ENCODE data around the gene GNB5.

DNA sequence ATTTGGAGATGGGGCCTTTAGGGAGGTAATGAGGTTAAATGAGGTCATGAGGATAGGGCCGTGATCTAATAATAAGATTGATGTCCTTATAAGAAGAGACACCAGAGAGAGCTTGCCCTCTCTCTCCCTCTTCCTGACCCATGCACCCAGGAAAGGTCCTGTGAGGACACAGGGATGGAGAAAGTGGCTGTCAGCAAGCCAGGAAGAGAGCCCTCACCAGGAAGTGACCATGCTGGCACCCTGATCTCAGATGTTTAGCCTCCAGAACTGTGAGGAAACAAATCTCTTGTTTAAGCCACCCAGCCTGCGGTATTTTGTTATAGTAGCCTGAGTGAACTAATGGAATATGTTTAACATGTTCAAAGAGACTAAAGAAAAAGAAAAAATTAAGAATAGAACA lies 15.3 kb upstream of the GNB5 start:
- TF ChIP-seq POLR2AphosphoS5 (IDR thresholded peaks at IDR 0.05; ENCODE audit: borderline replicate concordance, low read depth, low read length) (no peak), EZH2 (IDR thresholded peaks at IDR 0.05) (no peak), FOXP2 (optimal IDR thresholded peaks at IDR 0.05; ENCODE audit: control extremely low read depth, extremely low read length, insufficient read depth) (no peak)
